Glutamatergic neuron (in vitro differentiated cells): ENCODE data around the gene HMCN1. TPM values are rescaled to one million over a fixed set of nuclear protein-coding genes. Genes with fewer than 3 reads are reported as not detected.
A peak's percentile ranks its signal among the peaks of the same experiment; 100 is the strongest.
"Not testable (repeated sequence)": the region's sequence is repeated elsewhere in the genome, so short reads cannot be mapped to it uniquely, and the experiment has no call there.

ENCODE experiments used
- DNase-seq: peaks from one replicate; pipeline ENCODE4 v3.0.0; 2022
- H3K27ac Mint-ChIP-seq: one replicate; pipeline ENCODE4 v1.8.0; 2020; ENCODE audit warnings: mild to moderate bottlenecking, mixed read lengths, inconsistent platforms; ENCODE audit not compliant: unreplicated experiment
- H3K27me3 Mint-ChIP-seq: one replicate; pipeline ENCODE4 v1.8.0; 2020; ENCODE audit warnings: mild to moderate bottlenecking, moderate library complexity, mixed read lengths, inconsistent platforms; ENCODE audit not compliant: unreplicated experiment
- H3K36me3 Mint-ChIP-seq: one replicate; pipeline ENCODE4 v1.8.0; 2020; ENCODE audit warnings: mild to moderate bottlenecking, mixed read lengths, inconsistent platforms; ENCODE audit not compliant: unreplicated experiment
- H3K4me1 Mint-ChIP-seq: one replicate; pipeline ENCODE4 v1.8.0; 2020; ENCODE audit warnings: mild to moderate bottlenecking, low read depth, mixed read lengths, inconsistent platforms; ENCODE audit not compliant: unreplicated experiment
- H3K4me3 Mint-ChIP-seq: one replicate; pipeline ENCODE4 v1.8.0; 2020; ENCODE audit warnings: mild to moderate bottlenecking, mixed read lengths, inconsistent platforms; ENCODE audit not compliant: unreplicated experiment
- H3K9me3 Mint-ChIP-seq: one replicate; pipeline ENCODE4 v1.8.0; 2020; ENCODE audit warnings: mild to moderate bottlenecking, moderate library complexity, mixed read lengths, inconsistent platforms; ENCODE audit not compliant: unreplicated experiment
- CTCF ChIP-seq: fragments of 200-600 bp; sonication (generic); IDR thresholded peaks from one replicate; pipeline ENCODE4 v1.5.0; 2021; ENCODE audit not compliant: partially characterized antibody, unreplicated experiment
- total RNA-seq: library from RNA; stranded (reverse); fragmentation: NEBNext Ultra II Directional; extraction: Animal tissue kit (Norgen Biotek cat#: 25700); gene quantifications from one replicate; pipeline ENCODE4 v1.2.1, GENCODE V29; 2021; ENCODE audit not compliant: unreplicated experiment

The HMCN1 gene
- total RNA-seq, 1 donor from 2014 or later = 0.93 TPM

- Mint-ChIP-seq H3K27ac (peak overlapping the region; percentile 1), H3K4me1 (peaks cover 19% of the 10 kb centered on the region), H3K36me3 (no peaks in the 10 kb centered on the region), H3K4me3 (no peak overlapping the region), H3K9me3 (peaks cover 1% of the 10 kb centered on the region), H3K27me3 (no peaks in the 10 kb centered on the region)
- no peak for TF ChIP-seq CTCF
- no peak for DNase-seq
Measured at GRCh38 chr1:185774394-185774793, 40.2 kb downstream of the HMCN1 start.

GRCh38 chr1:185775501-185775900 lies 41.3 kb downstream of the HMCN1 start:
- DNase-seq = no peak
- Mint-ChIP-seq H3K4me1 (peaks cover 19% of the 10 kb centered on the region), H3K27me3 (no peaks in the 10 kb centered on the region), H3K36me3 (no peaks in the 10 kb centered on the region), H3K9me3 (peaks cover 1% of the 10 kb centered on the region), H3K27ac (peak overlapping the region; percentile 7), H3K4me3 (no peak overlapping the region)
- TF ChIP-seq CTCF = no peak

GRCh38 chr1:185776522-185776921 lies 42.3 kb downstream of the HMCN1 start:
- Mint-ChIP-seq H3K27me3 (no peaks in the 10 kb centered on the region), H3K4me3 (no peak overlapping the region), H3K9me3 (peaks cover 1% of the 10 kb centered on the region), H3K36me3 (no peaks in the 10 kb centered on the region), H3K27ac (peak overlapping the region; percentile 75), H3K4me1 (peaks cover 19% of the 10 kb centered on the region)
- DNase-seq = no peak
- no peak for TF ChIP-seq CTCF

GRCh38 chr1:185783860-185784259 lies 49.7 kb downstream of the HMCN1 start:
- not testable (repeated sequence) for DNase-seq, H3K4me3 Mint-ChIP-seq, H3K4me1 Mint-ChIP-seq, H3K27me3 Mint-ChIP-seq, H3K27ac Mint-ChIP-seq, H3K36me3 Mint-ChIP-seq, H3K9me3 Mint-ChIP-seq

- H3K4me3 Mint-ChIP-seq = no peak overlapping the region
- H3K9me3 Mint-ChIP-seq = peaks cover 2% of the 10 kb centered on the region
- H3K4me1 Mint-ChIP-seq = peaks cover 4% of the 10 kb centered on the region
- H3K36me3 Mint-ChIP-seq = no peaks in the 10 kb centered on the region
- peaks cover 5% of the 10 kb centered on the region for H3K27me3 Mint-ChIP-seq
- DNase-seq = no peak
- TF ChIP-seq CTCF = no peak
- no peak overlapping the region for H3K27ac Mint-ChIP-seq
Measured at GRCh38 chr1:185785586-185785985, 51.4 kb downstream of the HMCN1 start.

GRCh38 chr1:185786524-185786923 lies 52.3 kb downstream of the HMCN1 start:
- H3K27me3 Mint-ChIP-seq = peaks cover 5% of the 10 kb centered on the region
- no peak for DNase-seq
- H3K4me3 Mint-ChIP-seq = no peak overlapping the region
- TF ChIP-seq CTCF = no peak
- no peak overlapping the region for H3K27ac Mint-ChIP-seq
- peaks cover 4% of the 10 kb centered on the region for H3K4me1 Mint-ChIP-seq
- no peaks in the 10 kb centered on the region for H3K36me3 Mint-ChIP-seq
- H3K9me3 Mint-ChIP-seq = peaks cover 2% of the 10 kb centered on the region
